Spinal cord (tissue), 10 donors: ENCODE data around the gene UAP1. TPM values are rescaled to one million over a fixed set of nuclear protein-coding genes. Genes with fewer than 3 reads are reported as not detected.
"Not testable (repeated sequence)": the region's sequence is repeated elsewhere in the genome, so short reads cannot be mapped to it uniquely, and the experiment has no call there.

Experiments used
- DNase-seq, 6 donors: peaks; one replicate each; pipeline versions ENCODE4 v3.0.0 to v3.0.0-alpha.2; 2013 to 2015; ENCODE audit warnings: low spot score in 6 of 6, low read depth in 4 of 6
- H3K27ac ChIP-seq: one replicate; pipeline ENCODE4 v1.5.1; 2013; ENCODE audit warnings: low read depth, low read length, control low read depth
- H3K27me3 ChIP-seq: one replicate; pipeline ENCODE4 v1.6.1; 2013; ENCODE audit warnings: low read length; ENCODE audit not compliant: control insufficient read depth, insufficient read depth
- H3K36me3 ChIP-seq: one replicate; pipeline ENCODE4 v1.6.1; 2013; ENCODE audit warnings: low read length; ENCODE audit not compliant: control insufficient read depth, insufficient read depth
- H3K4me1 ChIP-seq: one replicate; pipeline ENCODE4 v1.6.1; 2013; ENCODE audit warnings: low read length; ENCODE audit not compliant: control insufficient read depth, insufficient read depth
- H3K4me3 ChIP-seq: one replicate; pipeline ENCODE4 v1.5.1; 2013; ENCODE audit warnings: low read depth, low read length, control low read depth
- H3K9me3 ChIP-seq: one replicate; pipeline ENCODE4 v1.6.1; 2013; ENCODE audit warnings: low read length; ENCODE audit not compliant: control insufficient read depth, insufficient read depth
- WGBS: methylation state at CpG from one replicate; pipeline ENCODE4 v1.1.5; 2013; ENCODE audit warnings: missing lambda C conversion rate; ENCODE audit not compliant: insufficient coverage; 5-methylcytosine and 5-hydroxymethylcytosine counted together
- polyA plus RNA-seq, 2 donors: library from polyadenylated mRNA; unstranded; fragments of 120-200 nt; gene quantifications; one replicate each; pipeline ENCODE4 v1.2.1, GENCODE V29; 2013; ENCODE audit not compliant: insufficient read length in 2 of 2
- total RNA-seq, 2 donors: library from RNA; depleted of rRNA in 1 of 2; stranded (reverse); fragments of 120-200 nt in 1 of 2; fragments of >200 nt in 1 of 2; gene quantifications; one replicate each; pipeline versions ENCODE4 v1.2.3 to v1.2.4, GENCODE V29; 2013 to 2014
- donor health status: healthy.

UAP1 gene
- total and polyA plus RNA-seq, 4 donors: 30.3 to 52.5 (median 40.7) TPM

GRCh38 chr1:162599451-162599850 is 37.9 kb downstream of the UAP1 start:
- Histone ChIP-seq H3K27me3 (no peaks in the 10 kb centered on the region), H3K27ac (no peak overlapping the region), H3K4me3 (no peak overlapping the region), H3K9me3 (no peaks in the 10 kb centered on the region), H3K36me3 (peaks cover 4% of the 10 kb centered on the region), H3K4me1 (no peaks in the 10 kb centered on the region)
- no CpG with 5 or more reads among the region's 1 CpG for whole genome bisulfite sequencing
- no peak for DNase-seq

GRCh38 chr1:162603117-162603516 is 41.6 kb downstream of the UAP1 start:
- not testable (repeated sequence) for H3K36me3 ChIP-seq, H3K4me3 ChIP-seq, H3K27me3 ChIP-seq, H3K4me1 ChIP-seq, H3K9me3 ChIP-seq, DNase-seq, H3K27ac ChIP-seq
- WGBS: 100% methylated on average over 1 of the region's 2 CpGs

GRCh38 chr1:162605225-162605927 is 43.9 kb downstream of the UAP1 start:
- H3K4me1 ChIP-seq: no peaks in the 10 kb centered on the region
- H3K27me3 ChIP-seq: no peaks in the 10 kb centered on the region
- H3K9me3 ChIP-seq: no peaks in the 10 kb centered on the region
- H3K36me3 ChIP-seq: no peaks in the 10 kb centered on the region
- no peak for DNase-seq
- H3K27ac ChIP-seq: no peak overlapping the region
- WGBS: 90% methylated on average over 2 of the region's 3 CpGs
- H3K4me3 ChIP-seq: no peak overlapping the region

- 94% methylated on average over 2 of the region's 2 CpGs for WGBS
- H3K4me3 ChIP-seq: no peak overlapping the region
- DNase-seq: no peak
- H3K27ac ChIP-seq: no peak overlapping the region
- H3K36me3 ChIP-seq: no peaks in the 10 kb centered on the region
- peaks cover 4% of the 10 kb centered on the region for H3K4me1 ChIP-seq
- no peaks in the 10 kb centered on the region for H3K9me3 ChIP-seq
- no peaks in the 10 kb centered on the region for H3K27me3 ChIP-seq
These were observed 47.8 kb downstream of the UAP1 start for GRCh38 chr1:162609306-162609705.

GRCh38 chr1:162612606-162613400 is 51.3 kb downstream of the UAP1 start:
- DNase-seq: no peak
- Histone ChIP-seq H3K36me3 (no peaks in the 10 kb centered on the region), H3K4me1 (peaks cover 4% of the 10 kb centered on the region), H3K27me3 (no peaks in the 10 kb centered on the region), H3K4me3 (no peak overlapping the region), H3K27ac (no peak overlapping the region), H3K9me3 (peaks cover 6% of the 10 kb centered on the region)
- WGBS: 55% methylated on average over 4 of the region's 8 CpGs

GRCh38 chr1:162616848-162617247 is 55.3 kb downstream of the UAP1 start:
- no peak for DNase-seq
- no peak overlapping the region for H3K27ac ChIP-seq
- WGBS: no CpG with 5 or more reads among the region's 1 CpG

GRCh38 chr1:162617513-162617912 is 56.0 kb downstream of the UAP1 start:
- peaks cover 4% of the 10 kb centered on the region for H3K4me1 ChIP-seq
- peaks cover 6% of the 10 kb centered on the region for H3K9me3 ChIP-seq
- no peaks in the 10 kb centered on the region for H3K36me3 ChIP-seq
- no peaks in the 10 kb centered on the region for H3K27me3 ChIP-seq
- H3K4me3 ChIP-seq: no peak overlapping the region
- H3K27ac ChIP-seq: no peak overlapping the region
- no CpG with 5 or more reads among the region's 1 CpG for WGBS
- no peak for DNase-seq

More at GRCh38 chr1:162616848-162617247, 55.3 kb downstream of the UAP1 start:
- Histone ChIP-seq H3K4me3 (no peak overlapping the region), H3K9me3 (peaks cover 6% of the 10 kb centered on the region), H3K27me3 (no peaks in the 10 kb centered on the region), H3K4me1 (peaks cover 4% of the 10 kb centered on the region), H3K36me3 (no peaks in the 10 kb centered on the region)

DNA sequence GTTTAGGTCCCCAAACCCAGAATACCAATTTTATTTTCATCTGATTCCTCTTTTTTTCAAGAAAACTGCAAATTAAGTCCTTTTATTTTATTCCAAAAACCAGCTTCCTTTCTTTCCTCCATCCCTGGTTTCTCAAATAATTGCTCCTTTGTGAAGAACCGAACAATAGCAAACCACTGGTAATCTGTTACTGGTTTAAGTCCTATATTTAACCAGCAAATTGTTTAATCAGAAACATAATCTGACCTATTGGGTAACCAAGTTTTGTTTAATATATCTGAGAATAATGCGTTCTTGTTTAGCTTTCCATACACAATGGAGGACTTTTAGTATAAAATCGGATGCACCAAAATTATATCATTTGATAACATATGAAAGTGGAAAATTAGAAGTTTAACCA is 57.6 kb downstream of the UAP1 start:
- Histone ChIP-seq H3K4me3 (no peak overlapping the region), H3K4me1 (no peaks in the 10 kb centered on the region), H3K27ac (no peak overlapping the region), H3K9me3 (peaks cover 6% of the 10 kb centered on the region), H3K27me3 (no peaks in the 10 kb centered on the region), H3K36me3 (no peaks in the 10 kb centered on the region)
- DNase-seq: no peak
- no CpG with 5 or more reads among the region's 3 CpGs for WGBS

GRCh38 chr1:162621256-162621655 is 59.7 kb downstream of the UAP1 start:
- Histone ChIP-seq H3K36me3 (no peaks in the 10 kb centered on the region), H3K9me3 (peaks cover 6% of the 10 kb centered on the region)

DNA sequence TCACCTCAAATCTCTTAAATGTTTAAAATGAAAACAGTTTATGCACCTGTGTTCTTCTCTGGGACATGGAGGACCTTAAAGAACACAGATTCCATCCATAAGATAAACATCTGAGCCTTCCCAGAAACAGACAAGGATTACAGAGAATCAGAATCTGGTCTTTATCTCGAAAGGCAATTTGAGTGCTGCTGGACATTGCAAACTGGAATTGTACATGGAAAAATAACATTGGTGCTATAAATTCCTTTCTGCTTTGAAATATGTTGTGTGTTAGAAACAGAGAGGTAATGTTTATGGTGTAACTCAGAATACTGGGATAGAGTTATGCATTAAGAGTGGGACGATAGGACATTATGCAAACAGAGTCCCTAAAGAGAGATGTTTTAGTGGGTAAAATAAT is 64.2 kb downstream of the UAP1 start:
- H3K9me3 ChIP-seq: no peaks in the 10 kb centered on the region
- WGBS: 100% methylated on average over 1 of the region's 2 CpGs
- H3K36me3 ChIP-seq: no peaks in the 10 kb centered on the region
- no peak for DNase-seq
- no peaks in the 10 kb centered on the region for H3K4me1 ChIP-seq
- H3K4me3 ChIP-seq: no peak overlapping the region
- no peak overlapping the region for H3K27ac ChIP-seq
- no peaks in the 10 kb centered on the region for H3K27me3 ChIP-seq

More at GRCh38 chr1:162621256-162621655, 59.7 kb downstream of the UAP1 start:
- H3K27ac ChIP-seq: no peak overlapping the region
- H3K4me1 ChIP-seq: no peaks in the 10 kb centered on the region
- H3K27me3 ChIP-seq: no peaks in the 10 kb centered on the region
- no peak overlapping the region for H3K4me3 ChIP-seq
- DNase-seq: no peak
